Measurements from ENCODE around the gene CBX5.
A peak's percentile ranks its signal among the peaks of the same experiment; 100 is the strongest.
"Not testable (repeated sequence)": the region's sequence is repeated elsewhere in the genome, so short reads cannot be mapped to it uniquely, and the experiment has no call there.

The CBX5 gene

DNA sequence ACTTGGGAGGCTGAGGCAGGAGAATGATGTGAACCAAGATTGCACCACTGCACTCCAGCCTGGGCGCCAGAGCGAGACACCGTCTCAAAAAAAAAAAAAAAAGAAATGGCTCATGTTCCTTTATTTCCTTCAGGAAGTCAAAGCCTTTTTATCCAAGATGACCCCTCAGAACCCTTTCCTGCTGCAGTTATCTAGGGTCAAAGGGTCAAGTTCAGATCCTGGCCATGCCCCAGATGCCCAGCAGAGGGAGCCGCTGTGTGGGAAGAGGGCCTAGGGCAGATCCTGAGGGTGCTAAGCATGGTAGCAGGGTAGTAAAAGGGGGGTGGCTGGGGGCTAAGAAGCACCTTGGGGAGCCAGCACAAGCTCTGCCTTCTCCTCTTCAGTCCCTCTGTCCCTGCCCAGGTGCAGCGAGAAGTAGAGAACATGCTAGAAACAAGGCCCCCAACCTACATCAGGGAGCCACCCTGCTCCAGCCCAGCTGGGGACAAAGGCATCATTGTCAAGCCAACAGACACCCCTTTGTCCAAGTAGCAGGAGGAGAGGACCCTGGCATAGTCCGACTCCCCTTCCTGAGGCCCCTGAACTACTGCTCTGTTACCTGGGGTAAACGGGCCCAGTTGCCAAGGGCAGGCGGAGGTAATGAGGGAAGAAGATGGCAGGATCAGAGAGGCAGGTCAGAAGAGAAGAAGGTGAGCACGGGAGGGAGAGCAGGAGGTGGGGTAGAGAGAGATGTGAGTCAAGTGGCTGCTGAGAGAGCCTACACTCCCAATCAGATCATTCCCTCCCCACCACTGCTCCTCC, 14.4 kb upstream of the CBX5 start:
- DNase-seq = peak; percentile 82

DNA sequence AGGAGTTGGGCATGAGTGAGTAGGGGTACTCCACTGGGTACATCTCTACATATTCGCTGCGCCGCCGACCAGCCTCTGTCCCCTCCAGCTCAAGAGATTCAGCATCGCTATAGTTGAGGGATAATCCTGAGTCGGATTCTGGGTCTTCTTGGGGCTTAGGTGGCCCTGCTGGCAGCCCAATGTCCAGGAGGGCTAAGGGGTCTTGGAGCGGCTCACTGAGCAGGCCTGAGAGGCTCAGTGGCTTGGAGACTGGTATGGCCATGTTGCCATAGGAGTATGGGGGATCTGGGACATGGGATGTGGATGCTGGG, 13.0 kb upstream of the CBX5 start:
- DNase-seq = no peak

DNA sequence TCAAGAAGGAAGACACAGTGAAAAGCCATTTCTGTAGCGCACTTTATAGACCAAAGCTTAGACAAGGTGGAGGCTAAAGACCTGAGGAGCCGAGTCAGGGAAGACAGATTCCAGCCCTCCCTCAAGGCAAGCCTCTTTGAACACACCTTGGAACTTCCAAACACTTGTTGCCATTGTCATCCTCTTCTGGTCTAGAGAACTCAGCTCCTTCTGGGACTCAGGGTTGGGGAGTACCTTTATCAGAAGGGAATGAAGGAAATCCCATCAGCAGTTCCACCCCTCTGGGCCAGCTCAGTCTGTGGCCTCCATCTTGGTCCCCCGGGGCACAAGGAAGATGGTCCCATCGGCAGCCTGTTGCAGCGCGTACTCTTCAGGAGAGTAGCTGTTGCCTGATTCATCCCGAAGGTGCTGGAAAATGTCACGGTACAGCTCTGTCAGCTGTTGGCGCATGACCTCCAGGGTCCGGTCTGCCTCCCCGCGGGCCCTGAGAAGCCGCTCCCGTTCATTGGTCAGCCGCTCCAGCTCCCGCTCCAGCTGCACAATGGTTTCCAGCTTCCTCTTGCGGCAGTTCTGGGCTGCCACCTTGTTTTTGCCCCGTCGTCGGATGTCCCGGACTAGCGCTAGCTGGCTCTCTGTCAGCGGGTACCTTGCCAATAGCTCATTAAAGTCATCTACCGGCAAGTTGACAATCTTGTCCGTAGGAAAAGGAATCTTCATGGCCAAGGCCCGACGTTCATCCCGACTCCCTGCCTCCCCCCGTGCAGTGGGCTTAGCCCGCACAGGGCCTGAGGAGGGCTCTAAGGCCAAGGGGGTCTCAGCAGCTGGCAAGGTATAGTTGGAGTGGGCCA, 12.4 kb upstream of the CBX5 start:
- DNase-seq = no peak

DNA sequence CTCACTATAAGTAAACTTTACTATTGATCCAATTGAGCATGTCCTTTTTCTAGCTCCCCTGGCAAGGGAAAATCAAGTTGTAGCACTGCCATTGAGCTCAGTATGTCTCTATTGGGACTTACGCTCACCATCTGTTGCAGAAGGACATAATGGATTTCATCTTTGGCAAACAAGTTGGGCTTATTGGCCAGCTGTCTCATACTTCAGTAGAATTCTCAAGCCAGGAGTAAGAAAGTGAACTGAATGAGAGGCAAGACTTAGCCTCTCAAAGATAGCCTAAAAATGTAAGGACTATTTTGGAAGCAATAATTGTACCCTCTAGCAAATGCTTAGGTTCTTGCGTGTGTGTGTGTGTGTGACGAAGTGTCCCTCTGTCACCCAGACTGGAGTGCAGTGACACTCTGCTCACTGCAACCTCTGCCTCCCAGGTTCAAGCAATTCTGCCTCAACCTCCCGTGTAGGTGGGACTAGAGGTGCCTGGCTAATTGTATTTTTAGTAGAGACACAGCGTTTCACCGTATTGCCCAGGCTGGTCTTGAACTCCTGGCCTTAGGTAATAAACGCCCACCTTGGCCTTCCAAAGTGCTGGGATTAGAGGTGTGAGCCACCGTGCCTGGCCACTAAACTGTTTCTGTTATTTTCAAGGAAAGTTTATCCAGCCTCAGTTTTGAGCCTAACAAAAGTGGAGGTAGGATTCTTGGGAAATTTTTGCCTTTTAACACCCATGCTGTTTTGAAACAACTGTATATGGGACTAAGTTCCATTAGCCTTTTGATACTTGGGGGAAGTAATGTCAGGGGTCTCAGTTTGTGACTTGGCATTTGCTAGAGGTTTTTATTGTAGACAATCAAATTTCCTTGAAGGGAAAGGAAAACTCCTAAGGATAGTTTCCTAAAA, 7.6 kb upstream of the CBX5 start:
- DNase-seq = peak; percentile 74

DNA sequence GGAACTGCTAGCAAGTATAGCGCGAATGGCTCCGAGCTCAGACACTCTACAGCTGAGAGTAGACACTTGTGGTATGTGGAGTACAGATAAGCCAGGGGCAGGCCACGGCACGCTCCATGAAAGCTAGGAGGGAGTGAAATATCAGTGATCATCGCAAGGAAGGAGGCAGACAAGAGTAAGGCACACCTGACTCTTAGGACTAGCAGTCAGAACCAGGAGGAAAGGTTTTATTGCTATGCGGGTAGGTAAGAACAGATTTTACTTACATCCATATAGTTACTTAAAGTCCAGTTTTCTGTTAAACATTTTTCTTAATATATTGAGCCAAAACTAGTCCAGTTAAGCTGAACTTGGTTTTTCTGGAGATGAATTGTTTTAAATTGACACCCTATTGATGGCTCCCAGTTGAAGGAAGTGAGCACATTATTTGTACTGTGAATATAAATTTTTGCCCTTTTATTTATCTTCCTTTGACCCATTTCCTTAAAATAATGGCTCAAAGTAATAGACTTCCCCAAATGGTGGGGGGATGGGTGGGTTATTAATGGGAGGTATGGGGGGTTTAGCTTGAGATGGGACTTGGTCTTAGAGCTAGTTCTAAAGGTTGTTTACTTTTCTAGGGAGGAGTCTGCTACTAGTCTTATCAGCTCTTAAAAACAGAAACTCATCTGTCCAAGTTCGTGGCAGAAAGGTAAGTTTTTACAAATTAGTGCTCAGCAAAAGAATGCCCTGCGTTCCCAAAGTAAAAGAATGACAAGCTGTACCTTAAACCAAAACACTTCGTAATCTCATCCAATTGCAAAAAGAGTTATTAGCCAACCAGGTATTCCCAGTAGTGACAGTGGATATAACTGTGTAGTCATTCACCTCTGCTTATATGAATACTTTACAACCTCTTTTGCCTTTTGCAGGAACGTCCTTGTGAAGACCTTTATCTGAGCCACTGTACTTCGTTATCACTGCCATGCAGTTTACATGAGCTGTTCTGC, 6.4 kb upstream of the CBX5 start:
- peak; percentile 71 for DNase-seq

DNA sequence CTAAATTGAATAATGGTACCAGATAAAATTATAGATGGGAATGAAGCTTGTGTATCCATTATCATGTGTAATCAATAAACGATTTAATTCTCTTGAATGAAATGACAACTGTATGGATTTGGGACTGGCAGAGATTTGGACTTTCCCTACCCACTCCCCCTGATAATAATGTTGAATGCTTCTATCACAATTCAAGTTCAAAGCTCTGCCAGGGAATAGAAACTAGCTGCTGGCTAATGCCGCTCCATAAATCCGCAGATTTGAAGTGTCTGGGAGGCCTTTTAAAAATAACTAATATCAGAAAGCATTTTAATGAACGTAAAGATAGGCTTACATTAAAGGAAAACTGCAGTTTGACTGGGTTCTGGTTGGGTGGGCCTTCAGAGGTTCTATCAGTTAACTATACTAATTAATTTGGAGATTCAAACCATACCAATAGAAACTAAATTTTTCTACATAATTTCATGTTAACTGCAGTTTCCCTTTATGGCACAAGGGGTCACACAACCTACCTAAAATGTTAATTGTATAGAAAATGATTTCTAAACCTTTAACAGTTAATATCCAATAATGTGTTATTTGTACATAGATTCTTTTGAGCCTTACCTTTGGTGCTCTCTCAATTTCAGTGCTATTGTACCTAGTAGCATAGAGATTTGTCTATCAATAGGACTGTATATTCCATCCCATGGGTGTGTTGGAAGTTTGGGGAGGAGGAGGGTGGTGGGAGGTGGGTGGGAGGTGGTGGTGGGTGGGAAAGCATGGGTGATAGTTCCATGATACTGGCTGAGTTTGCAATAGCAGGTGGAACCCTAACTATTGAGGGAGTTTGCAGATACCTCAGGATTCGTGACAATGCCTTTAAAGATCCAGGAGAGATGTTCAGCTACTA, 5.5 kb upstream of the CBX5 start:
- no peak for DNase-seq

DNA sequence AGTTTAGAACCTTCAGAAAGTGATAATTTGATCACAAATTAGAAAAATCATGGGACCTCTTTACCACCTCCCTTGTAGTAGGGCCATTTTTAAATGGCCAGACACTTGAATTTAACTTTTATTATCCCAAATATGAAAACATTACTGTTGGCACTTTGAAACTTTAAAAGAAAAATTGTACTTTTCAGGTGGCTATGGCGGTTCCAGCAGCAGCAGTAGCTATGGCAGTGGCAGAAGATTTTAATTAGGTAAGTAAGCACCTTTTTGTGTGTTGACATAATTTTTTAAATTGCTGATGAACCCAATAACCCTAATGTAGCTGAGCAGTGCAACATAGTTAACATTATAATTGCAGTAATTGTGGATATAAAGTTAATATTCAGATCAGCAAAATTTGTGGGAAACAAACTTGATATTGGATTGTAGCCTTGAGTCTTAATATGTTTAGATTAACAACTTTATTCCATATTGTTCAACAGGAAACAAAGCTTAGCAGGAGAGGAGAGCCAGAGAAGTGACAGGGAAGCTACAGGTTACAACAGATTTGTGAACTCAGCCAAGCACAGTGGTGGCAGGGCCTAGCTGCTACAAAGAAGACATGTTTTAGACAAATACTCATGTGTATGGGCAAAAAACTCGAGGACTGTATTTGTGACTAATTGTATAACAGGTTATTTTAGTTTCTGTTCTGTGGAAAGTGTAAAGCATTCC, 4.3 kb upstream of the CBX5 start:
- not testable (repeated sequence) for DNase-seq

DNA sequence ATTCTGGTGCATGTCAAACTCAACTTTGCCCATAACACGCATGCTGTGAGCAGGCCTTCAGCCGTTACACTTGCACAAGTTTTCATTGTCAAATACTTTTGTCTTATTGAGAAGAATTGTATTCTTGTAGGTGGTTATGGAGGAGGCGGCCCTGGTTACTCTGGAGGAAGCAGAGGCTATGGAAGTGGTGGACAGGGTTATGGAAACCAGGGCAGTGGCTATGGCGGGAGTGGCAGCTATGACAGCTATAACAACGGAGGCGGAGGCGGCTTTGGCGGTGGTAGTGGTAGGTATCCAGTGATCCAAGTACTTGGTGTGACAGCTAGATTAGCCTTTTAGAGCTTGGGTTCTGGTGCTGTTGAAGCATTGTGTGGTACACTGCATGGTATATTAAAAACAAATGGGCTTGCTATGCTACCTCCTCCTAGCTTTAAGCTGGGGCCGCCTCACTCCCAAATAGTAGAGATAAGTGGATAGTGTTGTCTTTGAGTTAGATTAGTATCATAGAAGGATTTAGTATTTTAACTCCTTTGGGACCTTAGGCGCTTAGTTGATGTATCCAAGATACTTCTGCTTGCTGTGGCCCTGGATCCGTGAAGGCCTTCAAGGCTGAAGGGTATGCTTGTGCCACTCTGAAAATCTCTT, 3.1 kb upstream of the CBX5 start:
- DNase-seq = peak; percentile 71

DNA sequence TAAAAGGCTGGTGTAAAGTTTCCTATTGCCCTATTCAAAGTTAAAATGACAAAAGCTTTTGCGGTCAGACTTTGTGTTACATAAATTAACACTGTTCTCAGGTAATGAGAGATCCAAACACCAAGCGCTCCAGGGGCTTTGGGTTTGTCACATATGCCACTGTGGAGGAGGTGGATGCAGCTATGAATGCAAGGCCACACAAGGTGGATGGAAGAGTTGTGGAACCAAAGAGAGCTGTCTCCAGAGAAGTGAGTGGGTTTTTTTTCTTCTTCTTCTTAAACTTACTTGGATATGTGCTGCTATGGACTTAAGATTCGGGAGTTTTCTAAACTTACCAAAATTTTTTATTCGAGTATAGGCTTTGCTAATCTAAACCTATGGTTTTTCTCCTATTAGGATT, 1.8 kb upstream of the CBX5 start:
- DNase-seq = not testable (repeated sequence)

DNA sequence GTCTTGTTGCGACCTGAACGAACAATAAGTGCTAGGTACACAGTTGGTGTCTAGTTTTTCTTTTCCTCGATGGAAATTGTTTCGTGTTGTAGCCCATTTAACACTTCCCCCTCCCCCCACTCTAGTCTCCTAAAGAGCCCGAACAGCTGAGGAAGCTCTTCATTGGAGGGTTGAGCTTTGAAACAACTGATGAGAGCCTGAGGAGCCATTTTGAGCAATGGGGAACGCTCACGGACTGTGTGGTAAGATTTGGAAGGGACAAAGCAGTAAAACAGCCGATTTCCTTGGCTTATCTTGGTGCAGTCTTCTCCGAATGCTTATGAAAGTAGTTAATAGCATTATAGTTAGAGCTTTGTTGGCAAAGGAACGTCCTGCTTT, 1.3 kb upstream of the CBX5 start:
- not testable (repeated sequence) for DNase-seq

DNA sequence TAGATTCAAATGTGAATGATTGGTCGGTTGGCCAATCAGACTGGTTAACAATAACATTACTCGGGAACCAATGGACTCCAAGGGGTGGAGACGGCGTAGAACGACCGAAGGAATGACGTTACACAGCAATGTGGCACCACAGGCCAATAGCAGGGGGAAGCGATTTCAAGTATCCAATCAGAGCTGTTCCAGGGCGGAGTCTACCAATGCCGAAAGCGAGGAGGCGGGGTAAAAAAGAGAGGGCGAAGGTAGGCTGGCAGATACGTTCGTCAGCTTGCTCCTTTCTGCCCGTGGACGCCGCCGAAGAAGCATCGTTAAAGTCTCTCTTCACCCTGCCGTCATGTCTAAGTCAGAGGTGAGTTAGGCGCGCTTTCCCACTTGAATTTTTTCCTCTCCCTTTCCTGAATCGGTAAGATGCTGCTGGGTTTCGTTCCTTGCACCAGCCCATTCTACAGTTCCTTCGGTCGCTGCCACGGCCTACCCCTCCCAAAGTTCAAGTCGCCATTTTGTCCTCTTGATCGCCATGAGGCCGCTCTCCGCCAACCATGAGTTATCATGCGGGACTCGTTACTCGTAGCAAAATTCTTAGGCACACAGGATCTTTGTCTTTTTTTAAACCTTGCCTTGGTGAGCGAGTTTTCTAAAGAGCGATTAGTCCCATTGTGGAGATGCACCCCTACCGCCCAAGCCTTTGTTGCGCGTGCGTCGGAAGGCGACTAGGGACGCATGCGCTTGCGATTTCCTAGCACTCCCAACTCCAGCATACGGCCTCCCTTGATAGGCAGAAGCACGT, 742 bp upstream of the CBX5 start, which contains the start of gene HNRNPA1:
HNRNPA1 (plus strand) TSS at position 259 of the 793 bp plus-strand sequence; CDS start at position 341, 82 bp downstream.
- peak; percentile 93 for DNase-seq

DNA sequence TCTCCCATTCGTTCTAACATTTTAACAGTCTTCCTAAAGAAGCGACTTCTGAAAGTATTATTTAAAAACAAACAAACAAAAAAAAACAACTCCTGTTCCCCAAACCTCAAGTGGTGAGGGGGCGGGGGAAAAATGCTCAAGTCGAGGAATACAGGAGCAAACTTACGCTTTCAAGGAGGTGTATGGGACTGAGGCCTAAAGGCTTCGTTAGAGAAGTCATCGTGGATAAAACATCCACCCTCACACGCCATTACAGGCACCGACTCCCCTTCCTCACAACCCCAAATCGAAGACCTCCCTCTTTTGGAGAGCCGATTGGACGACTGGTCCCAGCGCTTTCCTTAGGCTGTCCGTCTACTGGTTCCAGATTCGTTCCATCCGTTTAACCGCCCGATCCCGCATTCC, 693 bp downstream of the CBX5 start:
- no peak for DNase-seq

DNA sequence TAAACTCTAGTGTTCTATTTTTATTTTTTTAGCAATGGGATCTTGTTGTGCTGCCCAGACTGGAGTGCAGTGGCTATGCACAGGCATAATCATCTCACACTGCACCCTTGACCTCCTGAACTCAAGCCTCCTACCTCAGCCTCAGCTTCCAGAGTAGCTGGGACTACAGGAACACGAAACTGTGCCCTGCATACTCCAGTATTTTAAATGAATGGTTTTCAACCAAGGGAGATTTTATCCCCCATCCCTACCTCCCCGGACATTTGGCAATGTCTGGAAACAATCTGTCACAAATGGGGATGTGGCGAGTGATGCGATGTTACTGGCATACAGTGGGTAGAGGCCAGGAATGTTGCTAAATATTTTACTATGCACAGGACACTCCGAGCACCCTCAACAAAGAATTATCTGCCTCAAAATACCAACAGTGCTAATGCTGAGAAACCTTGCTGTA, 2.1 kb downstream of the CBX5 start:
- no peak for DNase-seq

DNA sequence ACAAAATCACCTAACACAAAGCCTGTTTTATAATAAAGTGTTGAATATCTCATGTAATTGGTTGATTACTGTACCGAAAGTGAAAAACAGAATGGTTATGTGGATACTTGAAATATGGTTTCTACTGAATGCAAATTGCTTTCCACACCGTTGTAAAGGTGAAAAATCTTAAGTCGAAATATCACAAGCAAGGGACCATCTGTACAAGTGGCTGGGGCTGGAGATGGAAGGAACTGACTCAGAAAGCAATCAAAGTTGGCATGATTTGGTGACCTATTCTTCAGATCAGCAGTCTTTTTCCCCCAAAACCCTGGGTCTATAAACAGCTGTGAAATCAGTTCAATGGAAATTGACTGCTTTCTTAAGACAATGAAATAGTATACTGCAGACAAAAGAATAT, 3.6 kb downstream of the CBX5 start:
- no peak for DNase-seq

DNA sequence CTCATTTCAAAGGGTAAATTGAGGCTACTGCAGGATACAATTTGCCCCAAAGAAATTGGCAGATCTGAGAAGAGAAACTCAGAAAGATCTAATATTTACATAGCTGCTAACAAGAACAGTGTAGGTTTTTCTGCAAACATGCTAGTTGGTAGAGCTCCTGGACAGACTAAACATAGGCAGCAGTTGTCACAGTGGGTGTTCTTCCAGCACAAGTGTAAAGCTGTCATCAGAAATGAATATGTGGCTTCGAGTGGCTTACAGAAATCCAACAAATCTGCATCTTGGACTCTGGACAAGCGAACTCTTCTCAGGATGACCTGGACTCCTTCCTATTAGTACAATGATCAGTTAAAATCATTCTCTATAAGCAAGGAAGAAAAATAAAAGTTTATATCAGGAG, 5.9 kb downstream of the CBX5 start:
- no peak for DNase-seq

DNA sequence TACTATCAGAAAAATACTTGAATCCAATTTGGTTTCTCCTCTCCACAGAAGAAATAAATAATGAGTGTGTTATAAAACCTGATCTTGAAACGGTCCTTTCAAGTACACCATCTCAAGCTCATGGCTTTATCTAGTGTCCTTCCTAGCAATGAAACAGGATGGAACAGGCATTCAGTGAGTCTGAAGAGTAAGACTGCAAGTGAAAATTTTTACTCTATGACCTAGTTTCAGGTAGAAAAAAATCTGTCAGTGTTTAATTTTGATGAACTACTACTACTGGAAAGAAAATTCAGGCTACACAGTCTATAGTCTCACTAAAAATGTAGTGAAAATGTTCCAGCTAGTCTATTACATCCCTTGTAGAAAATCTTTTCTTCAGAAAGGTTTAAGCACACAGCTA, 7.7 kb downstream of the CBX5 start:
- no peak for DNase-seq

DNA sequence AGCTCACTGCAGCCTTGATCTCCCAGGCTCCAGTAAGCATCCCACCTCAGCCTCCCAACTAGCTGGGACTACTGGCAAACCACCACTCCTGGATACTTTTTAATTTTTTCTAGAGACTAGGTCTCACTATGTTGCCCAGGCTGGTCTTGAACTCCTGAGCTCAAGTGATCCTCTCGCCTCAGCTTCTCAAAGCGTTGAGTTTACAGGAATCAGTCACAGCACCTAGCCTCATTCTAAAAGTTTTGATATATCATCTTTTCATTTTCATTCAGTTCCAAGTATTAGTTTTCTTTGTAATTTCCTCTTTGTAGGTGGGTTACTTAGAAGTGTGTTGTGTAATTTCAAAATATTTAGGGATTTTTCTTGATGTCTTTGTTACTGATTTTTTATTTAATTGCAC, 9.6 kb downstream of the CBX5 start:
- no peak for DNase-seq

DNA sequence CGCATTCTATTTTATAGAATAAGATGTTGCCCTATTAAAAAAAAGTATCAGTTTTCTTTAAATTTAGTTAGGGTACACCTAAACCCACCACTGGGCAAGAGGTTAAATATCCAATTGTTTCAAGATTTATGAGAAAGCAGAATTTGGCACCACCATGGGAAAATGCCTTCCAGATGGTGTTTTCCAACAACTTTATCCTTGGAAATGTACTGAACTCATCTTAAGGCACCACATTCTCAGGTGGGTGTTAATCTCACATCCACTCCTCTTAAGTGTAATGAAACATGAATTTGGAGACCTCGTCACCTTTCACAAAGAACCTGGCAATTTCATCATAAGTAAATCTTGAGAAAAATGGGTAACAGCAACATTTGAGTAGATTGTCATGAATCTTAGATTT, 13.1 kb downstream of the CBX5 start:
- DNase-seq = no peak

DNA sequence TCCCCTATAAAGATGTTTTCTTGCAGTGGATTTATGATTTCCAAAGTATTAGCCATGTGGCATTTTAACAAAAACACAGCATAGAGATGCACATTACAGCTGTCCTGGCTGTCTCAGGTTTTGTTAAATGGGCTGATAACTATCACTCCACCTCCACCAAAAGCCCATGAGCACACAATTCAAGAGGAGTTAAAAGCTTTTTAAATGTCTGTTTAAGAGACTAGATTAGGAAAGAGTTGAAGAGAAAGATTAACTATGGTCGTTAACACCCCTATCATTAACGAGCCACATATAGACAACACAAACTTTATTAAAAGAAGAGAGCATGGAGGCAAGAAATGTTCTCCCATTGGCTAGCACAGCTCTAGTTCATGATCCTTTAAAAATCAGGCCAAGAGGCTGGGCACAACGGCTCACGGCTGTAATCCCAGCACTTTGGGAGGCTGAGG, 14.5 kb downstream of the CBX5 start:
- DNase-seq = no peak

All from activated CD8-positive, alpha-beta memory T cell treated with anti-CD3 and anti-CD28 coated beads for 24 hours (primary cell).